ENCODE data around the gene DCLRE1B.

Gene DCLRE1B

DNA sequence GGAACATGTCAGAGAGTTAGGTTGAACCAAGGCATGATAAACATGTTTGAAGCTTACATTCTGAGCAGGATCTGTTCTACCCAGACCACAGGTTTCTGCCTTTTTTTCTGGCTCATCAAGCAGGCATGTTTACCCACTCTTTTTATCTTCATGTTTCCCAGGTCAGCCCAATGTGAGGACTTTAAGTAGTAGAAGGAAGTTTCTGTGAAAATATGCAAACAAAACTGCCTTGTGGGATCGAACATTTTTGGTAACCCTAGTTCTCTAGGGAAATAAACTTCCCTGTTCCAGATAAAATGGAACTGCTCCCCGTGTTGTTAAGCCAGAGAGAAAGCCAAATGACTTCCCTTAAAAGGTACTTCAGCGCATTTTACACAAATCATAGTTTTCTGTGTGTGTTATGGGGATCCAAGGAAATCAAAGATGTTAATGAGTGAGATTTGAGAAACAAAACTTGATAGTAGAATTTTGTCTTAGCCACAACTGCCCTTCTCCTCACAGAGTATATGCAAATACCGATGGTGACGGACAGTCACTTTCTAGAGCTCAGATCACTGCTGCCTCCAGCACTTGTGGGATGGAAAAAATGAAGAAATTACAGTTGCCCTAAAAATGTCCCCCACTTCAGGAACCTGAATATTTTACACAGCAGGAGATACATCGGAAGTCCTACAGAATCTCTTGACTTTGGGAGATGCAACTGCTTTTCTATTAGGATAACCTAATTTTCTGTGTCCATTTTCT is 23.2 kb downstream of the DCLRE1B start:
- DNase-seq (ENCODE audit: low read depth) = peak; percentile 57

- DNase-seq (ENCODE audit: low read depth) = peak; percentile 83
These were observed 24.0 kb downstream of the DCLRE1B start, which contains the start of gene HIPK1 for GRCh38 chr1:113928941-113929749. HIPK1 (plus strand) TSS chr1:113929324.

- DNase-seq (ENCODE audit: low read depth) = peak; percentile 13
These were observed 24.8 kb downstream of the DCLRE1B start for GRCh38 chr1:113929750-113930498.

DNA sequence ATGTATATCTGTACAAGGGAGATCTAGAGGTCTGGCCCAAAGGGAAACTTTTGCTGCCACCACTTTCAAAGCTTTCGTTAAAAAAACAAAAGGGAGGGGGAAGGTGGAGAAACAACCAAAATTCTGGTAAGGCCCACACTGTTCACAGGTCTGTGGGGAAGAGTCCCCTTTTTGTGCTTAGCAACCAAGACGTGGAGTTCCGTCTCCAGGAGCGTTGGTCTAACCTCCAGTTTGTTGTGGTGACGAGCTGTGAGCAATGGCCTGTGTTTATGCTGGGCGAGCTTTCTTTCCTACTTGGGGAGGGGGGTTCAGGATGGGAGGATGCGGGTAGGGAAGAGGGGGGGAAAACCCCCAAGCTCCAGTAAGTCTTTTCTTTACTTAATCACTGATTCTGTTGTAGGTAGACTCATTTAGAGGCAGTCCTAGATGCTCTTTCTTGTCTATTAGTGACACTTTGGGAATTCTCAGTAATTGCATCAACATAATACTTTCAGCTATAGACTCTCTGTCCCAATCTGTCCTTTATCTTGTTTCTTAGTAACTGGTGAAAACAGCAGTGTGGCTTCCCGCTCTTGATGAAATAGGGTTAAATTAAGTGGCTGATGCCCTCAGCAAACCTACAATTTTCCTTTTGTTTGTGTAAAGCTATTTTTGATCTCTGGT is 25.5 kb downstream of the DCLRE1B start:
- DNase-seq (ENCODE audit: low read depth) = peak; percentile 66

GRCh38 chr1:113931451-113931851 is 26.3 kb downstream of the DCLRE1B start:
- peak; percentile 67 for DNase-seq (ENCODE audit: low read depth)

- DNase-seq (ENCODE audit: low read depth) = no peak
These were observed 28.9 kb downstream of the DCLRE1B start for GRCh38 chr1:113934006-113934405.

- DNase-seq (ENCODE audit: low read depth) = no peak
These were observed 29.5 kb downstream of the DCLRE1B start for GRCh38 chr1:113934511-113935055.

- DNase-seq (ENCODE audit: low read depth) = no peak
These were observed 30.1 kb downstream of the DCLRE1B start for GRCh38 chr1:113935176-113935575.

DNA sequence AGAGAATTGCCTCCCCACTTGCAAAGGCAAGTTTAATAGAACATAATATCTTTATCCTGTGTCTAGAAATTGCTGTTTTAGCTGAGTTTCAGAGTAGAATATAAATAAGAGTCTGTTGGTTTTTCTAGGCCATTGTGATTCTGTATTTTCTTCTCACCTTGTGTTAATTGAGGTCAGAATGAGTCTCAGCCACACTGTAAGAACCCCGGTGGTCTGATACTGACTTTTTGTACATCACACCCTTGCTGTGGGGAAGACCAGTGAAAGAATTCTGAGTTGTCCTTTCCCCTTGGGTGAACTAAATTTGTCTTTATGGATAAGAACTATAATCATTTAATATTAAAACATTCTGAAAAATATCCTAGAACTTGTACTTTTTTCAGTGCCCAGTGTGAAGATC is 30.8 kb downstream of the DCLRE1B start:
- no peak for DNase-seq (ENCODE audit: low read depth)

GRCh38 chr1:113937146-113937545 is 32.0 kb downstream of the DCLRE1B start:
- DNase-seq (ENCODE audit: low read depth) = peak; percentile 16

DNA sequence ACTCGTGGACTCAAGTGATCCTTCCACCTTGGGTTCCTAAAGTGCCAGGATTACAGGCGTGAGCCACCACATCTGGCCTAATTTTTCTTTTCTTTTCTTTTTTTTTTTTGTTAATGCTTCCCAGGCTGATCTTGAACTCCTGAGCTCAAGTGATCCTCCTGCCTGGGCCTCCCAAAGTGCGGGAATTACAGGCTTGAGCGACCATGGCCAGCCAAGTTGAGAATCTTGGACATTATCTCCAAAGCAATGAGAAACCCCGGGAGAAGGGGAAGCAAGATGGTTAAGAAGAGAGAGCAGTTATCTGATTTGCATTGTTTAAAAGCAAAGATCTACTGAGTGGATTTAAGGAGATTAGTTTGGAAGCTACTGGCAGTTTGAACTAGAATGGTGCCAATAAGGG is 33.1 kb downstream of the DCLRE1B start:
- no peak for DNase-seq (ENCODE audit: low read depth)

DNA sequence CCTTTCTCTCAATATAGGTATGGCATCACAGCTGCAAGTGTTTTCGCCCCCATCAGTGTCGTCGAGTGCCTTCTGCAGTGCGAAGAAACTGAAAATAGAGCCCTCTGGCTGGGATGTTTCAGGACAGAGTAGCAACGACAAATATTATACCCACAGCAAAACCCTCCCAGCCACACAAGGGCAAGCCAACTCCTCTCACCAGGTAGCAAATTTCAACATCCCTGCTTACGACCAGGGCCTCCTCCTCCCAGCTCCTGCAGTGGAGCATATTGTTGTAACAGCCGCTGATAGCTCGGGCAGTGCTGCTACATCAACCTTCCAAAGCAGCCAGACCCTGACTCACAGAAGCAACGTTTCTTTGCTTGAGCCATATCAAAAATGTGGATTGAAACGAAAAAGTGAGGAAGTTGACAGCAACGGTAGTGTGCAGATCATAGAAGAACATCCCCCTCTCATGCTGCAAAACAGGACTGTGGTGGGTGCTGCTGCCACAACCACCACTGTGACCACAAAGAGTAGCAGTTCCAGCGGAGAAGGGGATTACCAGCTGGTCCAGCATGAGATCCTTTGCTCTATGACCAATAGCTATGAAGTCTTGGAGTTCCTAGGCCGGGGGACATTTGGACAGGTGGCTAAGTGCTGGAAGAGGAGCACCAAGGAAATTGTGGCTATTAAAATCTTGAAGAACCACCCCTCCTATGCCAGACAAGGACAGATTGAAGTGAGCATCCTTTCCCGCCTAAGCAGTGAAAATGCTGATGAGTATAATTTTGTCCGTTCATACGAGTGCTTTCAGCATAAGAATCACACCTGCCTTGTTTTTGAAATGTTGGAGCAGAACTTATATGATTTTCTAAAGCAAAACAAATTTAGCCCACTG is 35.5 kb downstream of the DCLRE1B start:
- DNase-seq (ENCODE audit: low read depth) = peak; percentile 49

- no peak for DNase-seq (ENCODE audit: low read depth)
These were observed 36.1 kb downstream of the DCLRE1B start for GRCh38 chr1:113941245-113941559.

- DNase-seq (ENCODE audit: low read depth) = no peak
These were observed 37.4 kb downstream of the DCLRE1B start for GRCh38 chr1:113942527-113942926.

DNA sequence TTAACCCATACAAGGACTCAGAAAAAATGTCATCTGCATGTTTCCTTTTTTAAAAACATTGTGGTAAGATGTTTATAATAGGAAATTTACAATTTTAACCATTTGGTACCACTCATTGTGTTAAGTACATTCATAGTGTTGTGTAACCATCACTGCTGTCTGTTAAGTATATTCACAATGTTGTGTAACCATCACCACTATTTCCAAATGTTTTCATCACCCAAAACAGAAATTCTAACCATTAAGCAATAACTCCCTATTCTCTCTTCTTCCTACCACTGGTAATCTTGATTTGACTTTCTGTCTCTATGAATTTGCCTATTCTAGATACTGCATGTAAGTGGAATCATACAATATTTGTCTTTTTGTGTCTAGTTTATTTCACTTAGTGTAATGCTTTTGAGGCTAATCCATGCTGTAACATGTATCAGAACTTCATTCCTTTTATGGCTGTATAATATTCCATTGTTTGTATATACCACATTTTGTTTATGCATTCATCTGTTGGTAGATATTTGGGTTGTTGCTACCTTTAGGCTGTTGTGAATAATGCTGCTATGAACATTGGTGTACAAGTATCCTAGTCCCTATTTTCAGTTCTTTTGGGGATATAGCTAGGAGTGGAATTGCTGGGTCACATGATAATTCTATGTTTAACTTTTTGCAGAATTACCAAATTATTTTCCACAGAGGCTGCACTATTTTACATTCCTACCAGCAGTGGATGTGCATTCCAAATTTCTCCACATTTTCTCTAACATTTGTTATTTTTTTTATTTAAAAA is 38.1 kb downstream of the DCLRE1B start:
- DNase-seq (ENCODE audit: low read depth) = peak; percentile 87

GRCh38 chr1:113945329-113945728 is 40.2 kb downstream of the DCLRE1B start:
- DNase-seq (ENCODE audit: low read depth) = no peak

DNA sequence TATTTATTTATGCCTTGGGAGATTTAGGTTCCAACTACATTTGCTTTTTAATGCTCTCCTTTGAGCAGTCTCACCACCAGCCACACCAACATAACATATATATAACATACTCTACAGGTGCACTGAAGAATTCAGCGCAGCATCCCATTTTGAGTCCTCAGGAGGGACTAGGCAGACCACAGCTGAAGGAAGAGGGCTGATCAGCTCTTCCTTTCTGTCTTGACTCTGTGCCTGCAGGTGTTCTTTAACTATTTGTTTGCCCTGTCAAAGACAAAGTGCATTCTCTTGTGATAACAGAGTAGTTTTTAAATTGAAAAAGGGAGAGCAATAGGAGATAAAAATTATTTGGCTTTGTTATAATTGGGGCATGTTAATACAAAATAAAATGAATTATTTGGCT is 41.0 kb downstream of the DCLRE1B start:
- no peak for DNase-seq (ENCODE audit: low read depth)

- DNase-seq (ENCODE audit: low read depth) = peak; percentile 64
These were observed 41.7 kb downstream of the DCLRE1B start for GRCh38 chr1:113946678-113947387.

- DNase-seq (ENCODE audit: low read depth) = peak; percentile 5
These were observed 42.4 kb downstream of the DCLRE1B start for GRCh38 chr1:113947388-113948107.

Data from amniotic epithelial cell (primary cell).